Activated T-cell treated with anti-CD3 and anti-CD28 coated beads for 48 hours (primary cell): ENCODE results near the gene NDE1.

Experiments used
- DNase-seq: peaks from one replicate; pipeline ENCODE4 v3.0.0-alpha.2; 2020; ENCODE audit warnings: low read depth

Gene NDE1

DNA sequence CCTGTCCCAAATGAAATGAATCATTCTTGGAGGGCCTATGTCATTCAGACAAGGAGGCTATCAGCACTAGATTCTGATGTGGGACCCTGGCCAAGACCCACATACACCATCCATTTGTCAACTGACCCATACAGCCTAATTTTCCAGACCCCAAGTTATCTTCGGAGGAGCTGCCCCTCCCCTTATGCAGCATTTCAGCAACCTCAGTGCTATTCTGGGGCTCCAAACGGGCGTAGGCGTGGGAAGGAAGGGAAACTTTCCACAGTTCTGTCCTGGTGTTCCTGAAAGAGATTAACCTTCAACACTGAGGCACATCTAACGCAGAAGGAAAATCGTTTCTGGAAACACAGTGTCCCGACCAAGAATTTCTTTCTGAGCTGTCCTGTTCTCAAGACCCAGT is 120.1 kb downstream of the NDE1 start:
- DNase-seq: no peak

DNA sequence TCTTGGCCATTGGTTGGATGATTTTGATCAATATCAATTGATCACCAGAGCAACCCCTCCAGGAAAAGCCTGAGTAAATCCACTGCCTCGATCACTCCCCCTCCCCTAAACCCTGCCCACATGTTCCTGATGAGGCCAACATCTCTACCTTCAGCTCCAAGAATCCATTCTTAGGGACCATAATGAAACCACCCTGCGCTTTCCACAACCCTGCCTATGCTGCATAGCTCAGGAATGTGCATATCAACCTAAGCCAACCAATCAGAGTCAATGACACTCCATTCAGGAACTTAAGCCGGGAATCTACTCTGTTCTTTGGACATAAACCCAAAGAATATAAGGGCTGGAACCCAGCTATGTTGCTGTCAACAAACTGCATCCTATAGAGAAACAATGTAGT is 120.5 kb downstream of the NDE1 start:
- DNase-seq: no peak

- no peak for DNase-seq
Observed at GRCh38 chr16:15771694-15772093, 121.6 kb downstream of the NDE1 start.

GRCh38 chr16:15772579-15773293 is 122.7 kb downstream of the NDE1 start:
- DNase-seq: no peak

GRCh38 chr16:15773968-15774367 is 123.9 kb downstream of the NDE1 start:
- DNase-seq: no peak

DNA sequence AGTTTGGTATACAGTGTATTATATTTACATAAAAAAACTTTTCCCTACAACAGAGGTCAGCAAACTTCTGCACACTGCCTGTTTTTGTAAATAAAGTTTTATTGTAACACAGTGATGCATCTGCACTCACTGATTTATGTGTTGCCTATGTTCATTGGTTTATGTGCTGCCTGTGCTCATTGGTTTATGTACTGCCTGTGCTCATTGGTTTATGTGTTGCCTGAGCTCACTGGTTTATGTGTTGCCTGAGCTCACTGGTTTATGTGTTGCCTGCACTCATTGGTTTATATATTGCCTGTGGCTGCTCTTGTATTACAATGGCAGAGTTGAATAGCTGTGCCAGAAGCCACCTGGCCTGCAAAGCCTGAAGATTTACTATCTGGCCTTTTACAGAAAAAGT is 125.2 kb downstream of the NDE1 start:
- DNase-seq: no peak

GRCh38 chr16:15775663-15776304 is 125.7 kb downstream of the NDE1 start:
- no peak for DNase-seq
